ENCODE measurements around the gene MAX.

DNA sequence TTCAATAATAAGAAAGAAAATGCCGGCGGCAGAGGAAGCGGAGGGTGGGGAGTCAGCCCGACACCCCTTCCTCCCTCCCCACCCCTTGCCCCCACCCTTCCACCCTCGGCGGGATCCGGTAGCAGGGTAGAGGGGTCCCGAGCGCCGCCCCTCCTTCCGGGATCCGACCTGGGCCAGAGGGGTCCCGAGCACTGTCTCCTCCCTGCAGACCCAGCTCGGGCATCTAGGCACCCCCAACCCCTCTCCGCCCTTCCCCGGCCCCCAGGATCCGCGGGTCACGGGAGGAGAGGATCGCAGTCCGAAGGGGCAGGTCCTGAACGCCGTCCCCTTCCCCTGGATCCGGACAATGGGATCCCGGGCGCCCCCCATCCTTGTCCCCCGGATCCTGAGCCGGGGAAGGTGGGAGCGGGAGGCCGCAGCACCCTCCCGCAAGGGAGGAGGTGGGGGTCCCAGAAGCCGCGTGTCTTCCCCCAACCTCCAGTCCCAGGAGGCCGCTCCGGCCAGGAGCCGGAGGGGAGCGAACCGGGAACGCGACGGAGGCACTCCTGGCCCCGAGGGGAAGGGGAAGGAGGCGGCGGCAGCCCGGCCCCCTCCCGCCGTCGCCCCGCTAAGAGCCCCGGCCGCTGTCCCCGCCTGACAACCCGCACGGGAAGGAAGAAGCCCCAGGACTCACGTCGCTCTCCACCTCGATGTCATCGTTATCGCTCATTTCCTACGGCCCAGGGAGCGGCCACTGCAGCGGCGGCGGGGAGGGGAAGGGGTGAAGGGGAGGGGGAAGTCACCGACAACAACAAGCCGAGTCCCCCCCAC, 481 bp downstream of the MAX start:
- TF ChIP-seq, protein P1, sequence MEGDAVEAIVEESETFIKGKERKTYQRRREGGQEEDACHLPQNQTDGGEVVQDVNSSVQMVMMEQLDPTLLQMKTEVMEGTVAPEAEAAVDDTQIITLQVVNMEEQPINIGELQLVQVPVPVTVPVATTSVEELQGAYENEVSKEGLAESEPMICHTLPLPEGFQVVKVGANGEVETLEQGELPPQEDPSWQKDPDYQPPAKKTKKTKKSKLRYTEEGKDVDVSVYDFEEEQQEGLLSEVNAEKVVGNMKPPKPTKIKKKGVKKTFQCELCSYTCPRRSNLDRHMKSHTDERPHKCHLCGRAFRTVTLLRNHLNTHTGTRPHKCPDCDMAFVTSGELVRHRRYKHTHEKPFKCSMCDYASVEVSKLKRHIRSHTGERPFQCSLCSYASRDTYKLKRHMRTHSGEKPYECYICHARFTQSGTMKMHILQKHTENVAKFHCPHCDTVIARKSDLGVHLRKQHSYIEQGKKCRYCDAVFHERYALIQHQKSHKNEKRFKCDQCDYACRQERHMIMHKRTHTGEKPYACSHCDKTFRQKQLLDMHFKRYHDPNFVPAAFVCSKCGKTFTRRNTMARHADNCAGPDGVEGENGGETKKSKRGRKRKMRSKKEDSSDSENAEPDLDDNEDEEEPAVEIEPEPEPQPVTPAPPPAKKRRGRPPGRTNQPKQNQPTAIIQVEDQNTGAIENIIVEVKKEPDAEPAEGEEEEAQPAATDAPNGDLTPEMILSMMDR (IDR thresholded peaks at IDR 0.05) = no peak
- TF ChIP-seq REST (IDR thresholded peaks at IDR 0.05; ENCODE audit: insufficient read depth in 1 of 2, low read depth in 2 of 2, low read length in 1 of 2) (no peak), POLR2AphosphoS5 (IDR thresholded peaks at IDR 0.05; ENCODE audit: low read depth, low read length) (no peak), TCF7L2 (IDR thresholded peaks at IDR 0.05; ENCODE audit: low read depth, low read length) (no peak), SIN3A (IDR thresholded peaks at IDR 0.05; ENCODE audit: borderline replicate concordance, insufficient read depth, low read depth, low read length) (0 out of 2 replicates have a peak, but pooled peaks have one; percentile 41)
